Testis (tissue), 2 donors: ENCODE results near the gene MRPL2.

Experiments used
- CTCF ChIP-seq, 3 experiments: fragments of 450-650 bp in 2 of 3; fragments of 200-600 bp in 1 of 3; sonication (generic) in 1 of 3; IDR thresholded peaks; one replicate each; pipeline ENCODE4 v1.5.1; 2016 to 2019; ENCODE audit warnings: antibody characterized with exemption in 3 of 3, mild to moderate bottlenecking in 2 of 3, moderate library complexity in 1 of 3
- POLR2A ChIP-seq: fragments of 450-650 bp; IDR thresholded peaks from one replicate; pipeline ENCODE4 v1.6.1; 2017; ENCODE audit warnings: antibody characterized with exemption, mild to moderate bottlenecking, moderate library complexity

GRCh38 chr6:43075670-43076463, 16.6 kb upstream of the MRPL2 start, which contains the start of gene PTK7:
- no peak for TF ChIP-seq CTCF (IDR thresholded peaks at IDR 0.05)
- TF ChIP-seq POLR2A = no peak
